ENCODE measurements around the gene FOLR2.

GRCh38 chr11:72238040-72238450, 21.5 kb downstream of the FOLR2 start:
- TF ChIP-seq, protein P1, sequence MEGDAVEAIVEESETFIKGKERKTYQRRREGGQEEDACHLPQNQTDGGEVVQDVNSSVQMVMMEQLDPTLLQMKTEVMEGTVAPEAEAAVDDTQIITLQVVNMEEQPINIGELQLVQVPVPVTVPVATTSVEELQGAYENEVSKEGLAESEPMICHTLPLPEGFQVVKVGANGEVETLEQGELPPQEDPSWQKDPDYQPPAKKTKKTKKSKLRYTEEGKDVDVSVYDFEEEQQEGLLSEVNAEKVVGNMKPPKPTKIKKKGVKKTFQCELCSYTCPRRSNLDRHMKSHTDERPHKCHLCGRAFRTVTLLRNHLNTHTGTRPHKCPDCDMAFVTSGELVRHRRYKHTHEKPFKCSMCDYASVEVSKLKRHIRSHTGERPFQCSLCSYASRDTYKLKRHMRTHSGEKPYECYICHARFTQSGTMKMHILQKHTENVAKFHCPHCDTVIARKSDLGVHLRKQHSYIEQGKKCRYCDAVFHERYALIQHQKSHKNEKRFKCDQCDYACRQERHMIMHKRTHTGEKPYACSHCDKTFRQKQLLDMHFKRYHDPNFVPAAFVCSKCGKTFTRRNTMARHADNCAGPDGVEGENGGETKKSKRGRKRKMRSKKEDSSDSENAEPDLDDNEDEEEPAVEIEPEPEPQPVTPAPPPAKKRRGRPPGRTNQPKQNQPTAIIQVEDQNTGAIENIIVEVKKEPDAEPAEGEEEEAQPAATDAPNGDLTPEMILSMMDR (IDR thresholded peaks at IDR 0.05) = peak; percentile 91
- TF ChIP-seq, protein P2, sequence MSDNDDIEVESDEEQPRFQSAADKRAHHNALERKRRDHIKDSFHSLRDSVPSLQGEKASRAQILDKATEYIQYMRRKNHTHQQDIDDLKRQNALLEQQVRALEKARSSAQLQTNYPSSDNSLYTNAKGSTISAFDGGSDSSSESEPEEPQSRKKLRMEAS (IDR thresholded peaks at IDR 0.05; ENCODE audit: low read depth) = no peak

Measured in SK-N-SH (cell line).